Body of pancreas (tissue), 4 donors: Measurements from ENCODE around the gene ILF2.

Source experiments
- POLR2A ChIP-seq, 3 donors: fragments of 450-650 bp; IDR thresholded peaks; one replicate each; pipeline ENCODE4 v1.6.1; 2016; ENCODE audit warnings: antibody characterized with exemption in 3 of 3, mild to moderate bottlenecking in 2 of 3
- TF ChIP-seq, protein P1 (sequence below), 7 experiments: fragments of 450-650 bp in 4 of 7; fragments of 200-600 bp in 3 of 7; sonication (generic) in 3 of 7; IDR thresholded peaks; one replicate each; pipeline ENCODE4 v1.5.1; 2016 to 2019; ENCODE audit warnings: antibody characterized with exemption in 7 of 7

DNA sequence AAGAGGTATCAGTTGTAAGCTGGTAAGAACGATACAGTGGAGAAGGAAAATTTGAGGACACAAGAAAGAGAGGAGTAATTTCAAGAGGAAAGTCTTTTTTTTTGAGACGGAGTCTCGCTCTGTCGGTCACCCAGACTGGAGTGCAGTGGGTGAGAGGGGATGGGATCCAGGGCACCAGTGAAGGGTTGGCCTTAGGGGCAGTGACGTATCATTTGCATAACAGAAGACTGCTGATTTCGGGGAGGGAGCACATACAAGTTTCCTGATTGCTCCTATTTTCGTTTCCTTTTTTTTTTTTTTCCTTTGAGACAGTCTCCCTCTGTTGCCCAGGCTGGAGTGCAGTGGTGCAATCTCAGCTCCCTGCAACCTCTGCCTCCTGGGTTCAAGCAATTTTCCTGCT, 47.7 kb downstream of the ILF2 start:
- TF ChIP-seq, protein P1, sequence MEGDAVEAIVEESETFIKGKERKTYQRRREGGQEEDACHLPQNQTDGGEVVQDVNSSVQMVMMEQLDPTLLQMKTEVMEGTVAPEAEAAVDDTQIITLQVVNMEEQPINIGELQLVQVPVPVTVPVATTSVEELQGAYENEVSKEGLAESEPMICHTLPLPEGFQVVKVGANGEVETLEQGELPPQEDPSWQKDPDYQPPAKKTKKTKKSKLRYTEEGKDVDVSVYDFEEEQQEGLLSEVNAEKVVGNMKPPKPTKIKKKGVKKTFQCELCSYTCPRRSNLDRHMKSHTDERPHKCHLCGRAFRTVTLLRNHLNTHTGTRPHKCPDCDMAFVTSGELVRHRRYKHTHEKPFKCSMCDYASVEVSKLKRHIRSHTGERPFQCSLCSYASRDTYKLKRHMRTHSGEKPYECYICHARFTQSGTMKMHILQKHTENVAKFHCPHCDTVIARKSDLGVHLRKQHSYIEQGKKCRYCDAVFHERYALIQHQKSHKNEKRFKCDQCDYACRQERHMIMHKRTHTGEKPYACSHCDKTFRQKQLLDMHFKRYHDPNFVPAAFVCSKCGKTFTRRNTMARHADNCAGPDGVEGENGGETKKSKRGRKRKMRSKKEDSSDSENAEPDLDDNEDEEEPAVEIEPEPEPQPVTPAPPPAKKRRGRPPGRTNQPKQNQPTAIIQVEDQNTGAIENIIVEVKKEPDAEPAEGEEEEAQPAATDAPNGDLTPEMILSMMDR (IDR thresholded peaks at IDR 0.05): no peak
- no peak for TF ChIP-seq POLR2A (IDR thresholded peaks at IDR 0.05)
